Ovary (tissue), 3 donors: ENCODE data around the gene KRTAP3-2.

Source experiments
- CTCF ChIP-seq, 3 donors: fragments of 450-650 bp in 2 of 3; fragments of 200-600 bp in 1 of 3; IDR thresholded peaks; one replicate each; pipeline versions ENCODE4 v1.5.1 to v1.8.0; 2016 to 2022; ENCODE audit warnings: antibody characterized with exemption in 3 of 3, mild to moderate bottlenecking in 1 of 3
- EP300 ChIP-seq: sonication (generic); formaldehyde crosslinking; IDR thresholded peaks from one replicate; pipeline ENCODE4 v1.6.1; 2017; ENCODE audit warnings: antibody characterized with exemption
- POLR2A ChIP-seq: fragments of 450-650 bp; IDR thresholded peaks from one replicate; pipeline ENCODE4 v1.6.1; 2017; ENCODE audit warnings: antibody characterized with exemption, mild to moderate bottlenecking, moderate library complexity
- donor health status: DM: no; HTN: no; CAD: no.

GRCh38 chr17:40993084-40993483 lies 6.6 kb downstream of the KRTAP3-2 start:
- no peak for TF ChIP-seq CTCF (IDR thresholded peaks at IDR 0.05)
- no peak for TF ChIP-seq POLR2A
- no peak for TF ChIP-seq EP300
